Measurements from ENCODE around the gene COL27A1.

GRCh38 chr9:114283551-114284111 lies 128.3 kb downstream of the COL27A1 start:
- TF ChIP-seq POLR2AphosphoS5 (IDR thresholded peaks at IDR 0.05; ENCODE audit: low read depth, low read length) (no peak), MAX (IDR thresholded peaks at IDR 0.05; ENCODE audit: low read depth) (no peak), CTCF (IDR thresholded peaks at IDR 0.05) (no peak), TAF1 (IDR thresholded peaks at IDR 0.05; ENCODE audit: borderline replicate concordance, low read depth, low read length) (no peak), ELF1 (IDR thresholded peaks at IDR 0.05) (no peak), RFX5 (IDR thresholded peaks at IDR 0.05; ENCODE audit: low read length) (no peak), REST (IDR thresholded peaks at IDR 0.05; ENCODE audit: low read depth, low read length) (no peak), MXI1 (IDR thresholded peaks at IDR 0.05; ENCODE audit: low read depth, low read length) (no peak), JUND (IDR thresholded peaks at IDR 0.05) (no peak), USF2 (IDR thresholded peaks at IDR 0.05; ENCODE audit: borderline replicate concordance, low read depth, low read length) (no peak)
